ENCODE measurements around the gene OR13C5.

DNA sequence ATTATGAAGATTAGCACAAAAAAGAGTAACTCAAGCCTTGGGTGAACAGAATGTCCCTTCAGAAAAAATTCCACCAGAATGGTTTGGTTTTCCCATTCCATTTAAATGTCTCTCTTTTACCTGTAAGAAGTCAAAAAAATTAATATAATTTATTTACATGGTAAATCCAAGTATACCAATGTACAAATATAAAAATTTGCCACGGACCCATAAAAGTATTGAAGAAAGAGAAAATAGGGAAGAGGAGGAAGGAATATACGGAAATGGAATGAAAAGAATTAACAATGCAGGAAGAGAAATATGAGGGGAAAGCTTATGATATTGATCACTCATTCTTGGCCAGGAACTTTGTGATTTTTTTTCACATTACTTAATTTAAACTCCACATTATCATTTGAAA is 18.9 kb upstream of the OR13C5 start, which contains the start of gene OR13C9:
- TF ChIP-seq, protein P1, sequence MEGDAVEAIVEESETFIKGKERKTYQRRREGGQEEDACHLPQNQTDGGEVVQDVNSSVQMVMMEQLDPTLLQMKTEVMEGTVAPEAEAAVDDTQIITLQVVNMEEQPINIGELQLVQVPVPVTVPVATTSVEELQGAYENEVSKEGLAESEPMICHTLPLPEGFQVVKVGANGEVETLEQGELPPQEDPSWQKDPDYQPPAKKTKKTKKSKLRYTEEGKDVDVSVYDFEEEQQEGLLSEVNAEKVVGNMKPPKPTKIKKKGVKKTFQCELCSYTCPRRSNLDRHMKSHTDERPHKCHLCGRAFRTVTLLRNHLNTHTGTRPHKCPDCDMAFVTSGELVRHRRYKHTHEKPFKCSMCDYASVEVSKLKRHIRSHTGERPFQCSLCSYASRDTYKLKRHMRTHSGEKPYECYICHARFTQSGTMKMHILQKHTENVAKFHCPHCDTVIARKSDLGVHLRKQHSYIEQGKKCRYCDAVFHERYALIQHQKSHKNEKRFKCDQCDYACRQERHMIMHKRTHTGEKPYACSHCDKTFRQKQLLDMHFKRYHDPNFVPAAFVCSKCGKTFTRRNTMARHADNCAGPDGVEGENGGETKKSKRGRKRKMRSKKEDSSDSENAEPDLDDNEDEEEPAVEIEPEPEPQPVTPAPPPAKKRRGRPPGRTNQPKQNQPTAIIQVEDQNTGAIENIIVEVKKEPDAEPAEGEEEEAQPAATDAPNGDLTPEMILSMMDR (IDR thresholded peaks at IDR 0.05 in 8 of 11, conservative IDR thresholded peaks at IDR 0.05 in 3 of 11), result no peak
- TF ChIP-seq POLR2A (IDR thresholded peaks at IDR 0.05), result no peak
